Stimulated activated CD4-positive, alpha-beta T cell treated with anti-CD3 and anti-CD28 coated beads, Interleukin-1b, Interleukin-23, amount 100 ng/mL, for 1 hour (primary cell): ENCODE measurements around the gene KNDC1.
"Not testable (repeated sequence)": the region's sequence is repeated elsewhere in the genome, so short reads cannot be mapped to it uniquely, and the experiment has no call there.

Source experiments
- DNase-seq, 2 donors: peaks; one replicate each; pipeline ENCODE4 v3.0.0-alpha.2; 2020; ENCODE audit warnings: low read depth in 2 of 2

Gene KNDC1

GRCh38 chr10:133259602-133259989 is 99.6 kb downstream of the KNDC1 start:
- DNase-seq: no peak

DNA sequence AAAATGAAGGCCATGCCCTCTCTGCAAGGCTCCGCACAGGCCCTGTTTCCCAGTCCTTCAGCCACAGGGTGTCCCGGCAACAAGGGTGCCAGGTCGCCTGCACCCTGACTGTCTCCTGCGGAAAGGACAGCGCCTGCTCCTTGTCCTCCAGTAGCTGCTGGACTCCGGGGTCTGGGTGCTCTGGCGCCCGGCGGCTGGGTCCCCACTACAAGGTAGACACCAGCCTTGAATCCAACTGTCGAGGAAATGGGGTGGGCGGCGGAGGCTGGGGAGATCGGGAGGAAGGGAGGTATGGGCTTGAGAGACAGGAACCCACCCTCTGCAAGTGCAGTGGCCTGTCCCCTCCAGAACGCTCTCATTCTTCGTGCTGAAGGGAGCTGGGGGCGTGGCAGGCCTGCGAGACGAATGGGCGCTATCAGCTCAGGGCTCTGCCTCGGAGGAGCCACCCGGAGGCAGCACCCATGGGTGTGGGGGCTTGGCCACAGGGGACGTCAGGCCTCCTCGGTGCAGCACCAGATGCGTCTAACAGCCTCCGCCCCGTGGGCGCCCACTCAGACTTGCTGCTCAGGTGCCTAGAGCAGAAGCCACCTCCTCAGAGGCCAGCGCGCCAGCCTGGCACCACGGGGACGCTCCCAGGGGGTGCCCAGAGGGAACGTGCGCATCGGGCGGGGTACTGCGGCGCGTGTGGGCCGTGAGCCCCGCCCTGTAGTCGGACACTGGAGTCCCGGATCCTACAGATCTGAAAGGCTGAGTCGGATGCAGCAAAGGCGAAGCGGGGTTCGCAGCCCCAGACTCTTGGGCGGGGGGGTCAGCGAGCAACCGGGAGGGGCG is 101.1 kb downstream of the KNDC1 start:
- no peak for DNase-seq

GRCh38 chr10:133261726-133262325 is 101.8 kb downstream of the KNDC1 start:
- DNase-seq: peak; percentile 72 to 76

- DNase-seq: no peak
These were observed 102.7 kb downstream of the KNDC1 start for GRCh38 chr10:133262696-133263095.

DNA sequence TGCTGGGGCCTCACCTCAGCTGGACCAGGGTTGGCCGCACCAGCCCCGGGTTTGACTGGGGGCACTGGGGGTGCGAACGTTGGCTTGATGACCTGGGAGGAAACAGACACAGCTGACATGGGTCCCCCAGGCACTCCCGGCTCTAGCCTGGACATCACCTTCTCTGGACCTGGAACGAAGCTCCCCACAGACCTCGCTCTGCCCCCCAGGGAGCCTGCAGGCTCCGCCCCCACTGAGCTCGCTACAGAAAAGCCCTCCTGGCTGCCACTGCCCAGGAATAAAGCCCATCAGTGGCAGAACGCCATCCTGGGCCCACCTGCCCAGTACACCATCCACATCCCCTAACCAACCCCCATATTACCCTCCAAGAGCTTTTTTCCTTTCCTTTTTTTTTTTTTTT is 103.7 kb downstream of the KNDC1 start:
- DNase-seq: no peak

DNA sequence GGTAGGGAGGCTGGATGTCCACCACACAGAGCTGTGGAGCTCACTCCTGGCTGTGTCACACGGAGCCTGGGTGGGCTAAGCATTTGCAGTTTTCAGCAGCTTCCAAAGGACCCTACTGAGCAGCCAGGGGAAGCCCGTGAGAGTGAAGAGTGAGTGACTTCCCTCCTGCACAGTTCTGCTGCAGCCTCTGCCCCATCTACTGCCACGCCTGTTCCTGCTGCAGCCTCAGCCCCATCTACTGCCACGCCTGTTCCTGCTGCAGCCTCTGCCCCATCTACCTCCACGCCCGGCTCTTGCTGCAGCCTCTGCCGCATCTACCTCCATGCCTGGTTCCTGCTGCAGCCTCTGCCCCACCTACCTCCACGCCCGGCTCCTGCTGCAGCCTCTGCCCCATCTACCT is 104.4 kb downstream of the KNDC1 start:
- DNase-seq: no peak

DNA sequence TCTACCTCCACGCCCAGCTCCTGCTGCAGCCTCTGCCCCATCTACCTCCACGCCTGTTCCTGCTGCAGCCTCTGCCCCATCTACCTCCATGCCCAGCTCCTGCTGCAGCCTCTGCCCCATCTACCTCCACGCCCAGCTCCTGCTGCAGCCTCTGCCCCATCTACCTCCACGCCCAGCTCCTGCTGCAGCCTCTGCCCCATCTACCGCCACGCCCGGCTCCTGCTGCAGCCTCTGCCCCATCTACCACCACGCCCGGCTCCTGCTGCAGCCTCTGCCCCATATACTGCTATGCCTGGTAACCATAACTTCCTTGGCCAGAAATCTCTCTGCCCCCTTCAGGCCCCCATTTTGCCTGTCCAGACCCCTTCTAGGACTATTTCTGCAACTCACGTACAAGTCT is 105.0 kb downstream of the KNDC1 start:
- not testable (repeated sequence) for DNase-seq

DNA sequence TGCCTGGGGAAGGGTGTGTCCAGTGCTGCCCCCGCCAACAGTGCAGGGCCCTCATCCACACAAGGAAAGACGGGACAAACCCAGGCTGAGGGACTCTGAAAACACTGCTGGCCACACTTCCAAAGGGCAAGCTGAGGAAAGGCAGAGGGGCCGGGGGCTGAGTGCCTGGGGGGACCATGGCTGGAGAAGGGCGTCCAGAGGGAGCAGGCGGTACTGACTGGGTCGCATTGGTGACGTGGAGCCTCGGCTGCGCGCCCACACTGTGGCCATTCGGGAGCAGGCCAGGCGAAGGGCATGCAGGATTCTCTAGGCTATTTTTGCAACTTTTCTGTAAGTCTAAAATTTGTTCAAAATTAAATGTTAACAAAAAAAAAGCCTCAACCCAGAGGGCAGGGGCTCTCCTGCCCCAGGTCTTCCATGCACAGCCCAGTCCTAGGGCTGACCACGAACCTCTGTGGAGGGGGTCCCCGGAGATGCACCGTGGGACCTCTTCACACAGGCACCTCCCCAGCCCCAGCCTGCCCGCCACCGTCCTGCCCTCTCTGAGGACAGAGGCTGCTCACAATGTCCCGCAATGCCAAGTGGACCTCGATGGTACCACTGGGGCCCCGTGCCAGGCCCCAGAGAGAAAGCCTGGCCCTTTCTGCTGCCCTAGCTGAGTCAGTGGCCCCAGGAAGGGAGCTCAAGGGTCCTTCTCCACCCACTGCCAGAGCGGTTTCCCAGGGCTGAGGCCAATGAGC is 106.2 kb downstream of the KNDC1 start:
- DNase-seq: no peak

DNA sequence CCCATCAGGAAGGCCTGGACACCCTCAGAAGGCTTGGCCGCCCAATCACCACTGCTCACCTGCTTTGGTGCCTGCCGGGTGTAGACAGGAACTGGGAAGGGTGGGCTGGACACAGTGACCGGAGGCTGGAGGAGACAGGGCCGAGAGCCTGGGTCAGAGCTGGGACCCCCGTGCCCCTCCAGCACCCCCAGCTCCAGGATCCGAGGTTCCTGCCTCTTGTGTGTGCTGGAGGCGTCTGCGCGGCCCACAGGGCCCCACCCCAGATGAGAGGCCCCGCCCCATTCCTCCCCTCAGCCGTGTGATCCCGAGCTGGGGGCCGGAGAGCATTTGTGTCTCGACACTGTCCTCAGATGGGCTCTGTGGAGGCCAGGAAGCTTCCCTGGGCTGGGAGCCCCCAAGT is 107.3 kb downstream of the KNDC1 start:
- no peak for DNase-seq

DNA sequence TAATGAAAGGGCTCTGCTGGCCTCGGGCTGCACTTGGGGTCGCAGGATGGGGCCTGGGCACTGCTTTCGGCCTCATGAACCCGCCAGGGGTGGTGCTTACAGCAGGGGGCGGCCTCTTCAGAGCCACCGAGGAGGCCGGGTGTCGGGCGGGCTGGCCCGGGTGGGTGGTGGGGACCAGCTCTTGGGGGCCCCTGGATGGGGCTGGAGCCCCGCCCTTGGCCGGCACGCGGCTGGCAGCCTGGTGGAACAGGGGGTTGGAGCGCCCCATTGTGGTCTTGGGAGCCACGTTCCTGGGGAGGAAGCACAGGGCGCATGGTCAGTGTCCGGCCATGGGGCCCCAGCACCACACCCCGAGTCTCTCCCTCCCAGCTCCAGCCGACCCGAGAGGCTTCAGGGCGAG is 107.8 kb downstream of the KNDC1 start:
- DNase-seq: no peak

DNA sequence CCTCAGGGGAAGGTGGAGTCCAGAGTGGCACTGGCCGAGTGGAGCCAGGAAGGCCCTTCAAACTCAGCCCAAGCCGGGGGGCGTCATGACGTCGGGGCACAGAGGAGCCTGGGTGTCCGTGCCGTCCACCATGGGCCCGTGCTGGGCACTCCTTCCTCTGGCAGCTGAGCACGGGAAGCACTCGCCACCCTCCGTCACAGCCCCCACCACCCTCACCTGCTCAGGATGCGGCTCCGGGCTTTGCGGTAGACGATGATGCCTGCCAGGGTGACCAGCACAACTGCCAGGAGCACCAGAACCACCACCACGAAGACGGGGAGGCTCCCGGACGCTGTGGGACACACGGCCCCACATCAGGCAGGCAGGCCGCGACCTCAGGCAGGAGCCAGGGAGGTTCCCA is 108.5 kb downstream of the KNDC1 start:
- DNase-seq: no peak

GRCh38 chr10:133269367-133269766 is 109.3 kb downstream of the KNDC1 start:
- DNase-seq: no peak

GRCh38 chr10:133270204-133270603 is 110.2 kb downstream of the KNDC1 start:
- no peak for DNase-seq

DNA sequence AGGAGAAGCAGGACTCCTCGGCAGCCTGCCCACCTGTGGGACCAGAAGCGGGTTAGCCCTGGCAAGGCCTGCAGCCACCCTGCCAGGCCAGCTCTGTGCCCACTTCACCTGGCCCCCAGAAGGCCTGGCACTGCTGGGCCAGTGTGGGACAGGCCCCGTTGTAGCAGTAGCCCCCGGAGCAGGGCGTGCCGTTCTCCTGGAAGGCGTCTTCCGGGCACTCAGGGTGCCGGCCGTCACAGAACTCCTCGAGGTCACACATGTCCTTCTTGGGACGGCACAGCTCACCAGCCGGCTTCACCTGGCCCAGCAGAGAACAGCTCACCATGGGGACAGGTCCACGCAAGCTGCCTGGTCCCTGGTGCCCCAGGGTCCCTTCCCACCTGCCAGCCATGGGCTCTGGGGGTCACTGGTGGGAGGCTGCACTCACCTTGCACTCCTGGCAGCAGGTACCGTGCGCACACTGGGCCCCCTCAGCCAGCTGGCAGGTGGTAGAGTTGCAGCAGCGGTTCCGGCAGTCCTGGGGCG is 110.8 kb downstream of the KNDC1 start:
- DNase-seq: no peak

- DNase-seq: no peak
These were observed 111.7 kb downstream of the KNDC1 start for GRCh38 chr10:133271521-133272300.

DNA sequence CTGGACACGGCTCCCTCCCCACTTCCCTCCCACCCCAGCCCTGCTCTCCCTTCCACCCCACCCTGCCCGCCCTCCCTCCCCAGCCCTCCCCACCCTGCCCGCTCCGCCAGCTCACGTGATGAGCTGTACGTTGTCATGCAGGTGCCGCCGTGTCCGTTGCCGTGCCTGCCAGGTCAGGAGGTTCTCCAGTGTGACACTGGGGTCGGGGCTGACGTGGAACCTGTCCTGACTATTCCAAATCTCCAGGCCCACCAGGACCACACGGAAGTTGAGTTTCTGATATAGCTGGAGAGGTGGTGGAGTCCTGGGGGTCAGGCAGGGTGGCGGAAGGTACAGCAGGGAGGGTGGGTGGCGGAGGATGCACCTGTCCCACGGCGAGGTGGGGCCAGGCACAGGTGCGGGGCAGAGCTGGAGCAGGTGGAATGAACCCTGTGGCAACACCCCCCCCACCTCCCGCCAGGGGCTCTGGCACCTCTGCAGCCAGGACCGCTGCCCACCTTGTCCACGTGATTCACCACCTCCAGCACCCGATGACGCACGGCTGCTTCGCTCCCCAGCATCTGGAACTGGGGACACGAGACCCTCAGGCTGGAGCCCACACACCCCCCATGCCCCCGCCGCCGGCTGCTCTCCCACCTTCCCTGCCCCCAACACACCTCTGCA is 112.4 kb downstream of the KNDC1 start:
- DNase-seq: no peak

- no peak for DNase-seq
These were observed 113.0 kb downstream of the KNDC1 start for GRCh38 chr10:133272964-133273420.

- DNase-seq: no peak
These were observed 113.6 kb downstream of the KNDC1 start for GRCh38 chr10:133273534-133274143.

- peak; percentile 57 to 72 for DNase-seq
These were observed 115.0 kb downstream of the KNDC1 start for GRCh38 chr10:133274751-133275683.

GRCh38 chr10:133275684-133276092 is 115.7 kb downstream of the KNDC1 start:
- DNase-seq: no peak
